Erythroblast (primary cell): ENCODE data around the gene EIF1B.

Source experiments
- GATA1 ChIP-seq: IDR thresholded peaks from 2 replicates; pipeline ENCODE4 v1.6.1; 2011; ENCODE audit warnings: low read depth, mild to moderate bottlenecking, control low read depth, low read length, moderate library complexity
- POLR2A ChIP-seq: IDR thresholded peaks from 2 replicates; pipeline ENCODE4 v1.6.1; 2011; ENCODE audit warnings: mild to moderate bottlenecking, low read length

DNA sequence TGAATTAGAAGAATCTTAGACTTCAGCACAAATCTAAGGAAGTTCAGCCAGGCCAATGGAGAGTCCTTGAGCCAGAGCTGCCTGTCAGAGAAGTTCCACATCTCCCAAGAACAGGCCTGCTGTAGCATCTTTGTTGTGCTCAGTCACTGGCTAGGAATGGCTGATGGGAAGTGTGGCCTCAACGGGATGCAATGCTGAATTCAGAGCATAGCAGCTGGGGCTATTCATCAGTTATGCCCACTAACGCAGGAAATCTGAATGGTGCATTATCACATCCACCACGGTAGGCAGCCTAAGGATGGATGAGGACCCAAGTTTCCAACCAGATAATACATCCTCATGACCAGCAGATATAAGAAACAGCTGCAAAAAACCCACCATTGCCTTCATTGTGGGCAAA lies 3.2 kb upstream of the EIF1B start:
- TF ChIP-seq POLR2A (no peak), GATA1 (no peak)
